Lung (tissue), 12 donors: ENCODE results near the gene ZNF710. TPM values are rescaled to one million over a fixed set of nuclear protein-coding genes. Genes with fewer than 3 reads are reported as not detected.

Source experiments
- ATAC-seq: fragments of 200-7000 bp; cut with Tn5 transposase; one replicate; pipeline ENCODE4 v1.9.1; 2020; ENCODE audit warnings: moderate number of reproducible peaks; ENCODE audit not compliant: insufficient read depth, low FRiP score
- DNase-seq, 3 donors: peaks; one replicate each; pipeline ENCODE4 v3.0.0-alpha.2; 2013 to 2017
- H3K27ac ChIP-seq, 2 donors: one replicate each; pipeline ENCODE4 v1.5.1; 2013; ENCODE audit warnings: mild to moderate bottlenecking in 2 of 2, moderate library complexity in 2 of 2, control low read depth in 1 of 2, inconsistent platforms in 1 of 2, low read depth in 1 of 2, low read length in 1 of 2
- H3K27me3 ChIP-seq, 3 donors: one replicate each; pipeline ENCODE4 v1.5.1; 2013; ENCODE audit warnings: low read length in 2 of 3; ENCODE audit not compliant: control insufficient read depth in 3 of 3, insufficient read depth in 3 of 3
- H3K36me3 ChIP-seq, 4 donors: one replicate each; pipeline ENCODE4 v1.5.1; 2013; ENCODE audit warnings: low read length in 4 of 4, mild to moderate bottlenecking in 1 of 4, moderate library complexity in 1 of 4; ENCODE audit not compliant: control insufficient read depth in 4 of 4, insufficient read depth in 4 of 4
- H3K4me1 ChIP-seq, 5 donors: one replicate each; pipeline ENCODE4 v1.5.1; 2013; ENCODE audit warnings: low read length in 5 of 5, mild to moderate bottlenecking in 2 of 5, moderate library complexity in 1 of 5; ENCODE audit not compliant: control insufficient read depth in 5 of 5, insufficient read depth in 5 of 5
- H3K4me3 ChIP-seq: one replicate; pipeline ENCODE4 v1.5.1; 2013; ENCODE audit warnings: mild to moderate bottlenecking, control low read depth, moderate library complexity
- H3K9ac ChIP-seq, 2 donors: one replicate each; pipeline ENCODE4 v1.5.1; 2013; ENCODE audit warnings: low read length in 2 of 2, control low read depth in 1 of 2; ENCODE audit not compliant: insufficient read depth in 1 of 2
- H3K9me3 ChIP-seq, 4 donors: one replicate each; pipeline ENCODE4 v1.5.1; 2013; ENCODE audit warnings: low read length in 3 of 4, mild to moderate bottlenecking in 1 of 4, moderate library complexity in 1 of 4; ENCODE audit not compliant: control insufficient read depth in 4 of 4, insufficient read depth in 3 of 4
- WGBS, 2 donors: extraction: QIAGEN DNeasy Blood & Tissue Kit; methylation state at CpG; one replicate each; pipeline ENCODE4 v1.1.7; 2013; 5-methylcytosine and 5-hydroxymethylcytosine counted together
- polyA plus RNA-seq, 2 donors: library from polyadenylated mRNA; stranded (reverse); fragments of 200-250 nt; gene quantifications; one replicate each; pipeline ENCODE4 v1.2.1, GENCODE V29; 2013
- total RNA-seq, 2 donors: library from RNA; depleted of rRNA in 1 of 2; stranded (reverse); fragments of >200 nt in 1 of 2; gene quantifications; one replicate each; pipeline ENCODE4 v1.2.1, GENCODE V29; 2014 to 2021
- TF ChIP-seq, protein P1 (sequence below): IDR thresholded peaks from 2 replicates; pipeline ENCODE4 v1.5.1; 2012; ENCODE audit warnings: mild to moderate bottlenecking; ENCODE audit errors: control extremely low read depth, extremely low read depth
- donor health status: control.
- donor health status: control.
- donor health status: Bipolar disorder and iron deficiency.
- donor health status: healthy.
- donor health status: DM: yes; HTN: yes; CAD: no.

Gene ZNF710
- total and polyA plus RNA-seq, 4 donors = 19.6 to 49.1 (median 38.6) TPM

- H3K27me3 ChIP-seq = no peaks in the 10 kb centered on the region
- H3K36me3 ChIP-seq = peaks cover 0 to 5% (median 0%) of the 10 kb centered on the region in 4 donors
- no peak for ATAC-seq
- no peak overlapping the region for H3K27ac ChIP-seq
- H3K4me1 ChIP-seq = peaks cover 0 to 17% (median 0%) of the 10 kb centered on the region in 5 donors
- H3K9me3 ChIP-seq = peaks cover 0 to 4% (median 2%) of the 10 kb centered on the region in 4 donors
- H3K4me3 ChIP-seq = no peak overlapping the region
- TF ChIP-seq, protein P1, sequence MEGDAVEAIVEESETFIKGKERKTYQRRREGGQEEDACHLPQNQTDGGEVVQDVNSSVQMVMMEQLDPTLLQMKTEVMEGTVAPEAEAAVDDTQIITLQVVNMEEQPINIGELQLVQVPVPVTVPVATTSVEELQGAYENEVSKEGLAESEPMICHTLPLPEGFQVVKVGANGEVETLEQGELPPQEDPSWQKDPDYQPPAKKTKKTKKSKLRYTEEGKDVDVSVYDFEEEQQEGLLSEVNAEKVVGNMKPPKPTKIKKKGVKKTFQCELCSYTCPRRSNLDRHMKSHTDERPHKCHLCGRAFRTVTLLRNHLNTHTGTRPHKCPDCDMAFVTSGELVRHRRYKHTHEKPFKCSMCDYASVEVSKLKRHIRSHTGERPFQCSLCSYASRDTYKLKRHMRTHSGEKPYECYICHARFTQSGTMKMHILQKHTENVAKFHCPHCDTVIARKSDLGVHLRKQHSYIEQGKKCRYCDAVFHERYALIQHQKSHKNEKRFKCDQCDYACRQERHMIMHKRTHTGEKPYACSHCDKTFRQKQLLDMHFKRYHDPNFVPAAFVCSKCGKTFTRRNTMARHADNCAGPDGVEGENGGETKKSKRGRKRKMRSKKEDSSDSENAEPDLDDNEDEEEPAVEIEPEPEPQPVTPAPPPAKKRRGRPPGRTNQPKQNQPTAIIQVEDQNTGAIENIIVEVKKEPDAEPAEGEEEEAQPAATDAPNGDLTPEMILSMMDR = no peak
- WGBS, 2 donors = 78 to 84% methylated on average over 6 of the region's 6 CpGs
- H3K9ac ChIP-seq = no peak overlapping the region
- DNase-seq = no peak
These were observed 14.2 kb downstream of the ZNF710 start for GRCh38 chr15:90015294-90015693.

DNA sequence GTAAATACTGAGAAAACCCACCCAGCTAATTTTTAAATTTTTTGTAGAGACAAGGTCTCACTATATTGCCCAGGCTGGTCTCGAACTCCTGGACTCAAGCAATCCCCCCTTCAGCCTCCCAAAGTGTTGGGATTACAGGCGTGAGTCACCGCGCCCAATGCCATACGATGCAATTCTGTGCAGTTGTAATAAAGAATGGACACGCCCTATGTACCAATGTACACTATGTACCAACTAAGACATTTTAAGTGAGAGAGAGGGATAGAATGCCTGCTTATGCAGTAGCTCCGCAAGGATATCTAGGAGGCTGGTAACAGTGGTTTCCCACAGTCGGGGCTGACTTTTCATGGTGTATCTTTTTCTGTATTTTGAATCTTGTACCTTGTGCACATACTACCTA lies 14.6 kb downstream of the ZNF710 start:
- H3K36me3 ChIP-seq = peaks cover 0 to 5% (median 0%) of the 10 kb centered on the region in 4 donors
- H3K9me3 ChIP-seq = peaks cover 0 to 4% (median 2%) of the 10 kb centered on the region in 4 donors
- TF ChIP-seq, protein P1 = no peak
- DNase-seq (no peak), ATAC-seq (no peak)
- H3K27ac ChIP-seq = no peak overlapping the region
- H3K4me3 ChIP-seq = no peak overlapping the region
- H3K27me3 ChIP-seq = no peaks in the 10 kb centered on the region
- H3K9ac ChIP-seq = no peak overlapping the region
- peaks cover 0 to 22% (median 0%) of the 10 kb centered on the region in 5 donors for H3K4me1 ChIP-seq
- WGBS, 2 donors = 80 to 87% methylated on average over 8 of the region's 8 CpGs

- 75 to 79% methylated on average over 4 of the region's 4 CpGs for WGBS, 2 donors
- no peak overlapping the region for H3K4me3 ChIP-seq
- peaks cover 0 to 1% (median 0%) of the 10 kb centered on the region in 4 donors for H3K9me3 ChIP-seq
- peaks cover 0 to 24% (median 0%) of the 10 kb centered on the region in 5 donors for H3K4me1 ChIP-seq
- no peak for DNase-seq
- no peaks in the 10 kb centered on the region for H3K27me3 ChIP-seq
- H3K36me3 ChIP-seq = peaks cover 0 to 1% (median 0%) of the 10 kb centered on the region in 4 donors
- H3K27ac ChIP-seq = no peak overlapping the region
- ATAC-seq = no peak
- TF ChIP-seq, protein P1 = no peak
- H3K9ac ChIP-seq = no peak overlapping the region
These were observed 15.6 kb downstream of the ZNF710 start for GRCh38 chr15:90016721-90017120.

DNA sequence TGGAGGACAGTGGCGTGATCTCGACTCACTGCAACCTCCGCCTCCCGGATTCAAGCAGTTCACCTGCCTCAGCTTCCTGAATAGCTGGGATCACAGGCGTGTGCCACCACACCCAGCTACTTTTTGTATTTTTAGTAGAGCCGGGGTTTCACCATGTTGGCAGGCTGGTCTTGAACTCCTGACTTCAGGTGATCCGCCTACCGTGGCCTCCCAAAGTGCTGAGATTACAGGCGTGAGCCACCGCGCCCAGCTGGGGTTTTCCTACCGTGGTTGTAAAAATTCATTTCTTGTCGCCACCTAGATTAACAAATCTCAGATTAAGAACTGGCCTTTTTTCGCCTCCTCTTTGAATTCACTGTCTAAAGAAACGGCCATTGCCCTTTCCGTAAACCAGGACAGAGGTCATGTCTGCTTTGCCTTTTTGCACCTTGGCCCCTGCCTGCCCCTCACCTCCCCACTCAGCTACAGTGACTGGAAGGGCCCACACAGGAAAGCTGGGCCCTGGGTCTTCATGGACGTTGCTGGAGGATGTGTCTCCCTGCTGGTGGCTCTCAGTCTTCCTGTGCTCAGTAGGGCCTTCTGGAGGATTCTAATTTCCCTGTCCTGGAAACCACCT lies 17.2 kb downstream of the ZNF710 start:
- DNase-seq (no peak), ATAC-seq (no peak)
- Histone ChIP-seq H3K9ac (no peak overlapping the region), H3K36me3 (peaks cover 0 to 1% (median 0%) of the 10 kb centered on the region in 4 donors), H3K27ac (peak overlapping the region in 1 of 2 donors; percentile 35), H3K9me3 (no peaks in the 10 kb centered on the region), H3K4me1 (peaks cover 0 to 22% (median 0%) of the 10 kb centered on the region in 5 donors), H3K27me3 (no peaks in the 10 kb centered on the region), H3K4me3 (no peak overlapping the region)
- TF ChIP-seq, protein P1 = no peak
- 88 to 90% methylated on average over 17 of the region's 17 CpGs for WGBS, 2 donors
